NCI-H1417 treated with DMSO at 0.1 percent for 48 hours (cell line): ENCODE data around the gene ARL5C.

ENCODE experiments used
- DNase-seq: peaks from one replicate; lab custom pipeline; 2025; lab: John Stamatoyannopoulos, UW

Gene ARL5C

DNA sequence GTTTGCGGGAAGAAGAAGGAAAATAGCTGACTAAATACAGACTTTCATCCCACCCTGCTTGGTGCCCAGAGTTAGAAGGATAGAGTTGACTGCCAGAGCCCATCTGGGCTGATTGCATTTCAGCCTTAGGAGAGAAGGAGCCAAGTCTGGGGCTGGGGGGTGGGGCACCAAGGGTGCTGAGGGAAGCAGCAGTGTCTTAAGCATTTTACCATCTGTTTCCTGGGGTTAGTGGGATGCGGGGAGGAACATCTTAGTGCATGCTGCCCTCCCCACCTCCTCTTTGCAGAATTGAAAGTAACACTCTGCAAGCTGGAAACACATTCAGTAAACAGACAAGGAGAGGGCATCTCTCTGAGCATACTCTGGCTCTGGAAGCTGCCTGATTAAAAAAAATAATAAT, 1.5 kb upstream of the ARL5C start:
- DNase-seq: no peak

DNA sequence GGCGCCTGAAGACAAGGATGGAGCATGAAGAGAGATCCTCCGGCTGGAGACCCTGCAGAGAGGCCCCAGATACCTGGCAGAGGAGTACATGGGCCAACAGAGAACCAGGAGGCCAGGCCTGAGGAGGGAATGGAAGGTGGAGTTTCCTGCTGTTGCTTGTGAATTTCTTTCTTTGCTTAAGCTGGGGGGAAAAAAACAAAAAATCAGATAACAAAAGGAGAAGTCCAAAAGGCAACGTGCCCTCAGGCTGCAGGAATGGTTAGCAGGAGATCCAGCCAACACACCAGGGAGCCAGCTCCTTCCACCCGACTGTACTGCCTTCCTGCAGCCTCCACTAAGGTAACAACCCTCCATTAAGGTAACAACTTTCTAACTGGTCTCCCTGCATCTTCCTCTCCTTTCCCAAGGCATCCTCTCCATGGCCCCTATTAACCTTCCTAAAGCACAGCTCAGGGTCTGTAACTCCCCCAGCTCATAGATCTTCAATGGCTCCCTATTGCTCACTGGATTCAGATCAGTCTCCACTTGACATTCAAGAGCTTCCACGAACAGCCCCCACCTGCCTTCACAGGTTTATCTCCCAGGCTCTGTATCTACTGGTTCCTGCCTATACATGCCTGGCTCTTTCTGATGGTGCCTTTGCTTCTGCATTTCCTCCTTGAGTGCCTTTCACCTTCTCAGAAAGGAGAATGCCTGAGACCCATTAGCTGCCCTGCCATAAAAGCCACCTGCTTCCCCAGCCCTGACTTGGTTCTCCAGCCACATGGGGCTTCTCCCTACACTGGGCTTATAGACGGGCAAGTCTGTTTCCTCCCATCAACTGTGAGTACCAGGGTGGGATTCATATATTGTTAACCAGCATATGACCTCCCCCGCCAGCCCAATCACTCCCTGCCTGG, 725 bp upstream of the ARL5C start:
- DNase-seq: no peak

DNA sequence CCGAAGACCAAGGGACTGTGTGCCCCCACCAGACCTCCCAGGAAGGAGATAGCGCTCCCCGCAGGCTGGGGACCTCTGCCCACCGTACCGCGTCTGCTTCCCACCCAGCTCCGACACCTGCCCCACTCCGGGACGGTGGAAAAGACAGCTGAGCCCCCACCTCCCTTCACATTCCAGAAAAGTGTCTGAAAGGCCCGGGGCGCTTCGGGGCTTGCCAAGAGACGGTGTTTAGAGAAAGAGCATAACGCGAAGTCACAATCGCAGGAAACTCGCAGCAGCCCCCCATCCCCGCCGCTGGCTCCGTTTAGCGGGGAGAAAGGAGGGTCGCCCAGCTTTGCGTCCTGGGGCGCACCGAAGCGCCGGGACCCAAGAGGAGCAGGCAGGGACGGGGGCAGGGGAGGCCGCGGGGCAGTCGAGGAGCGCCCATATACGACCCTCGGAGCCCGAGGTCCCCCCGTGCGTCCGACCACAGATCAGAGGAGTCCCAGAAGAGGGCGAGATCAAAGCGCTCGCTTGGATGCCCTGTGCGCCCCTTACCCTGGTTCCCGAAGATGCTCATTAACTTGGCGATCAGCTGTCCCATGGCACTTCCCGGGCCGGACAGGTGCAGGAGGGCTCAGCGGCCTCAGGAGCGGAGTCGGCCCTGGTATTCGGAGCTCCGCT, 652 bp downstream of the ARL5C start:
- DNase-seq: no peak

DNA sequence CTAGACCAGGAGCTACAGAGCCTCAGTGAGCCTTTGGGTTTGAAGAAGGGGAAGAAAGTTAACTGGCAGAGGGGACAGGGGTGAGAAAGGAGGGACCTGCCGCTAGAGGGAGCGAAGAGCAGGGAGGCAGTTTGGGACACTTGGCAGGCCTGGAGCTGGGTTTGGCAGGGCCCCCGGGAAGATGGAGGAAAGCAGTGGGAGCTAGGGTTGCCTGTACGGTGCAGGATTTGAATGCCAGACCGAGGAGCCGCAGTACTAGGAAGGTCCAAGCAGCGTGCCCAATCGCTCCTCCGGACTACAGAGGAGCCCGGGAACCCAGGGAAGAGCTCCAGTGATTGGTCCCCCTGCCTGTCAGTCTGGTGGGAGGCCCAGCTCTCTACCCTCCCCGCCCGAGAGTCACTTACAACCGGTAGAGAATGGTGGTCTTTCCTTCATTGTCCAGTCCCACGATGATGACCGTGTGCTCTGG, 1.3 kb downstream of the ARL5C start:
- DNase-seq: no peak

DNA sequence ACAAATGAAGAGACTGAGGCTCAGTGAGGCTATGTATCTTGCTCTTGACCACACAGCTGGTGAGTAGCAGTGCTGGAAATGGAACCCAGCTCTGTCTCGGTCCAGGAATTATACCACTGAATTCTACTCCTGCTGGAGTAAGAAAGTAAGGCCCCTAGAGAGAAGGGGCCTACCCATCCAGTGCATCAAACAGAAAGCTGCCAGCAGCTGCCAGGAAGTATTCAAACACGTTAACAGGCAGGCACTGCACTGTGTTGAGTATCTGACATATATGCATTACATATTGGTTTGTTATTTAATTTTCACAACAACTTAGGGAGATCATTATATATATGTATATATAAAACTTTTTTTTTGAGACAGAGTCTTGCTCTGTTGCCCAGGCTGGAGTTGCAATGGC, 4.0 kb downstream of the ARL5C start:
- DNase-seq: no peak

DNA sequence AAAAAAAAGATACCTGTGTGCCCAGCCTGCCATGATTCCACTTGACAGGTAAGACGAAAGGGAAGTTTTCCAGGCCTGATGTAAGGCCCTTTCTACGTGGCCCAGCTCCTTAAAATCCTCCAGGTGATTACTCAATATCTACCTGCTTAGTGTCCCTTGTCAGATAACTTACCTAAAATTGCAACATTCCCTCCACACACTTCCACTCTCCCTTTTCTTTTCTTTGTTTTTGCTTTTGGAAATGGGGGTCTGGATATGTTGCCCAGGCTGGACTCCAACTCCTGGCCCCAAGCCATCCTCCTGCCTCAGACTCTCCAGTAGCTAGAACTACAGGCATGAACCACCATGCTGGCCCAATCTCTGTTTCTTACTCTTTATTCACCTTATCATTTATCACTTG, 7.3 kb downstream of the ARL5C start:
- DNase-seq: no peak

DNA sequence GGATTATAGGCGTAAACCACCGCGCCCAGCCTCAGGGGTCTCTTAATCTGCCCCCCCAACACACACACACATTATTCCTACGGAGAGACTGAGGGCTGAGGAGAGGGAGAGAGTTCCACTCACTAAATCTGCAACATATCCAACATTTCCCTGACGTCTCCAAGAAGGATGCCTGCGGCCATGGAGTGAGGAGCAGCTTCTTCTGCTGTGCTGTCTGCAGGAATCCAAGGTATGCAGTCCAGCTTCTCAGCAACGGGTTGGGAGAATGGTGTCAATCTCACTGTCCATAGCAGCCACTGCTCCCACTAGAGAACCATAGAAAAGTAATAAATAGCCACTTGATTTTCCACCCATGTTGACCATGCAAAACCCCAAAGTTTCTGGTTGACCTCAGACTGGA, 9.5 kb downstream of the ARL5C start:
- no peak for DNase-seq

DNA sequence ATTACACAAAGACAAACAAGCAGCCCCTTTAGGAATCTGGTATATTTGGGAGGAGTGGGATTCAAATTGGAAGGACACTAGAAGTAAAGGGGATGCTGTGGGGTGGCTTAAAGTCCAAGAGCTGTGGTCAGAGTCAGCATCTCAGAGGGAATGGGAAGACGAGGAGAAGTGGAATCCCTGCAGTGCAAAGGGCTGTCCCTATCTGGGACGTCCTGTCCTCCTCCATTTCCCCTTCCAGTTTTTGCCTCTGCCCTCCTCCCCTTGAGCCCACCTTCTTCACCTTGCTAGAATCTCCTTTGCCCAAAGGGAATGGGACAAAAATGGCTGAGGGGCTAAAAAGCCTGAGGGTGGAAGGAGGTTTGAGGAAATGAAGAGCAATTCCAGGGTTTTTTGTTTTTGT, 10.3 kb downstream of the ARL5C start:
- DNase-seq: no peak

DNA sequence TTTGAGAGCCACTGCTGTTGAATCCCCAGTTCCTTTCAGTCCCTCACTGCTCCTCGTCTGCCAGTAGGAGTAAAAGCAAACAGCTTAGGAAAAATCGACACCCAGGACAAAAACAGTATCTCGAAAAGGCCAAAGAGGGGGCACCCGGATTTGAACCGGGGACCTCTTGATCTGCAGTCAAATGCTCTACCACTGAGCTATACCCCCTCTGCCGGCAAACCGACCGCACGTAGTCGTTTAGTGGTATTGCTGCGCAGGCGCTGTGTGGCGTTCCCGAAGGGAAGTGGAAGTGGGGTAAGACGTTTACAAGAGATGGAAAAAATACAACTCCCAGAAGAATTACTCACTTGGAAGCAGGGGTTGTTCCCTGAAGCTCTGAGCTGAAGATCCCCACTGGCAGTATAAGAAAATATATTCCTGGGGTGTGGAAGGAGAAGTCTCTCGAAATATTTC, 12.3 kb downstream of the ARL5C start:
- peak; percentile 57 for DNase-seq

DNA sequence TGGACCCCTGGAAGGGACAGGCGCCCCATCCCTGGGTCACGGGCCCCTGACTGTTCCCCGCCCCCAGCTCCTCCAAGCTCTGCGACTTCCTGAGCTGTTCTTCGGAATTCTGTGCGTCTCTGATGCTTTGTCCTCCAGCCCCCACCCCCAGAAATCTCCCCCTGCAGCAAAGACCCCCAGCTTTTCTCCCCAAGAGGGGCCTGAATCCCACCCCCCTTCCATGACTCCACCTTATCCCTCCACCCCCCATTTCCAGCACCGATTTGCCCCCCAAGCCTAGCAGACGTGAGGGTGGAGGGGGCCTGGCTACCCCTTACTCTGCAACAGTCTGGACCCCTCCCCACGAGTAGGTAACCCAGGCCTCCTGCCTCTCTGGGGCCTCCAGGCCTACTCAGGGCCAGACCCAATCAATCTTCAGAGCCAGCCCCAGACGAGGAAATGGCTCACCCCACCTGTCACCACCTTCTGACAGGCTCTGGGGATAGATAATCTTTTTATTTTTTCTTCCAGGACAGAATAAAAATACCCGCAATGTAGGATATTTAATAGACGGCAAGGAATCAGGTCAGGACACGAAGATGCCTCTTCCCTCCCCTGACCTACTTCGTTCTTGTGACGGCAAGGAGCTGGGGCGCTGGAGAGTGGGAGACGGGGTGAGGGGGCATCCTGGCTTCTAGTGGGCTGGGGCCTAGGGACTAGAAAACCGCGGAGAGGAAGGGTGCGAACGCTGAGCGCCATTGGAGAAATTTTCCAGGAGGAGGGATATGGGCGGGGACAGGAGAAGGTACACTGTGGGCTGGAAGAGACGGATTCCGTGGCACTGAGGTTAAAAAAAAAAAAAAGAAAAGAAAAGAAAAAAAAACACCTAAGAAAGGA, 13.8 kb downstream of the ARL5C start:
- no peak for DNase-seq

DNA sequence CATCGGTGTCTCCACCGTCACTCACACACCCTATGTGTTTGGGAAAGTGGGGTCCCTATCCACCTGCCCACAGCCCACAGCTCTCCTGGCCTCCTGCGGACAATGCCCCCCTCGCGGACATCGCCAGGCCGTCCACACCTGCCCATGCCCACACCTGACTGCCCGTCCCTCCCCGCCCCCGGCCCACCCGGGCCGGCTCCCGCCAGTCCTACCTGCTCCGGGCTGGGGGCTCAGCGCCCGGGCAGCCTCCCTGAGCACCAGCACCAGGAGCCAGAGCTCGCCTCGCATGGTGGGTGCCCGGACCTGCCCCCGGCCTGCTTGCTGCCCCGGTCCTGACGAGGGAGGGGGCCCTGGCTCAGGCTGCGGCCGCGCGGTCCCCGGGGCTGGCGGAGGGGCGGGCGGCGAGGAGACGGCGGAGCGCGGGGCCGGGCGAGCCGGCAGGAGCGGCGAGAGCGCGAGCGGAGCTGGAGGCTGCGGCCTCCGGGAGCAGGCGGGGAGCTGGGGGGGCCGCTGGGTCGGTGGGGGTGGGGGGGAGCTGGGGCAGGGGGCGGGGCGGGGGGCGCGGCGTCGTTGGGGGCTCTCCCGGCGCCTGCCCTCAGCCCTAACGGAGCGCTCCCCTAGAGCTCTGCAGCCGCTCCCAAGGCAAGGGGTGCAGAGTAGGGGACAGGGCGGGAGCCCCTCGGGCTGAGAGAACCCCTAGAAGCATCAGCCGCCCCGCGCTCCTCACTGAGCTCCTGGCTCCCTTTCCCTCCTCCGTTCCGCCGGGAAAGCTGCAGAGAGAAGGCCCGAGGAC, 14.6 kb downstream of the ARL5C start, which contains the start of gene PLXDC1:
Gene PLXDC1 (minus strand): TSS at position 488 of the 793 bp plus-strand sequence. CDS start 200 bp downstream, at position 288.
- DNase-seq: no peak

DNA sequence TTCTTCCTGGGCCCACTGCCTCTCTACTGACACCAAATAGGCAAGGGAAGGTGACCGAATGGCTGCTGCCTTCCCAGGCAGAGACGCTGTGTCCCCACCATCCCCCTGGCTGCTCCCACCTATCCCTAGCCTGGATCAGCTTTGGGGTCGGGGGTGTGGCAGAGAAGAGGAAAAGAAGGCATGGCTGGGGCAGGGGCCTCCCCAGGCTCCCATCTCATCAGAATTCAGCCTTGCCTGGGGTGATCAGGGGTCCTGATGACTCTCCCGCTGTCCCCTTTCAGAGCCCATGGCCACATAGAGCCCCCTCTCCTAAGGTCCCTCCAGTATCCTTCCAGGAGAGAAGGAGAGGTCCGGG, 15.2 kb downstream of the ARL5C start:
- no peak for DNase-seq

DNA sequence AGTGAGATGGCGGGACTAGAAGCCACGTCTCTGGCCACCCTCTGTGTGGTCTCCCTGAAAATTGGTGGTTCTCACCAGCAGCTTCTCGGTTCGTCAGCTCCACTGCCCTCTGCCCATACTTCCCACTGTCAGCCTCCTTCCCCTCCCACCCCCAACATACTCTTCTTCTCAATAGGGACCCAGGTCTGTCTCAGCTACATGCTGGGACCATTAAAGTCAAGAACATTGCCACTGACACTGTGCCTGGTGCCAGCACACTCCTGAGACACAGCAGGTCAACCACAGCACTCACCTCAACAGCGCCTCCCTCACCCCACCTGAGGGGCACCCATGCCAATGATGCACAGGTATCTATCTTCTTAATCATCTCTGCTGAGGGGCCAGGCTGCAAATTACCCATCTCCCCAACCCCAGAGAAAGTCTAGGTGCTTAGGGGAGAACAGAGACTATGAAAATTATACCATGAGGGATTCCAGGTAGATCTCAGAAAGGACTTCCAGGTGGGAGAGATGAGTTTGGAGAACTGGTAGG, 15.8 kb downstream of the ARL5C start:
- no peak for DNase-seq

DNA sequence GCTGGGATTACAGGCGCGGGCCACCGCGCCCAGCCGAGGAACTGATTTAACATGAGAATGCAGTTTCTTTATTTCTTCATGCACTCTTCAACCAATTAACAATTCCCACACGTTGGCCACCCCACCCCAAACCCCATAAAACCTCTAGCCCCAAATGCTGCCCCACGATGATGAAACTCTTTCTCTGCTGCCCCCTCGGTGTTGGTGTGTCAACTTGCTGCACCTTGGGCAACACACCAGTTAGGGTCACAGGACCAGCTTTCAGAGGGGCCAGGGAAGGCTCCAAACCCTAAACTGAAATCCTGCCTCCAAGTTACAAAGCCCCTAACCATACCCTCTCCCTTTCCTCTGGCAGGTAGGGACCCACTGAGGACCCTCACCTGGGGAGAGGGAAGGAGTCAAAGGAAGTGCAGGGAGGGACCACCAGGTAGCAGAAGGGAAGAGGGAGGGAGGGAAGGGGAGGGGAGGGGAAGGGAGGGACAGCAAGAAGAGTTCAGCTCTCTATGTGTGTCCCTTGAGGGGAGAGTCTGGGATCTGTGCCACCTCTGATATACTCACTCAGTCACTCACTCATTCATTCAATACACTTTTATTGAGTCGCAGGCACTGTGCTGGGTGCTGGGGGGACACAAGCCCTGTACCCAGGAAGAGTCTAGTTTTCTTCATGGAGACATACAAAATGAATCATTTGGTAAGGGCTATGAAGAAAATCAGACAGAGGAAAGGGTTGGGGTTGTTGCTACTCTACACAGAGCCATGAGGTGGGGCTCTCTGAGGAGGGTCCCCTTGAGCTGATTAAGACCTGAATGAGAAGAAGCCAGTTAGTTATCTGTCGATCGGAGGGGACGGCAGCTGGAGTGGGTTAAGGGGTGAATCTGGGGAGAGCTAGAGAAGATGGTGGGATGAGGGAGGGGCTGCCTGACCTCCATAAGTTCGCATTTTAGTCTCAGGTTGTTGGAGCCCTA, 18.5 kb downstream of the ARL5C start:
- DNase-seq: no peak

DNA sequence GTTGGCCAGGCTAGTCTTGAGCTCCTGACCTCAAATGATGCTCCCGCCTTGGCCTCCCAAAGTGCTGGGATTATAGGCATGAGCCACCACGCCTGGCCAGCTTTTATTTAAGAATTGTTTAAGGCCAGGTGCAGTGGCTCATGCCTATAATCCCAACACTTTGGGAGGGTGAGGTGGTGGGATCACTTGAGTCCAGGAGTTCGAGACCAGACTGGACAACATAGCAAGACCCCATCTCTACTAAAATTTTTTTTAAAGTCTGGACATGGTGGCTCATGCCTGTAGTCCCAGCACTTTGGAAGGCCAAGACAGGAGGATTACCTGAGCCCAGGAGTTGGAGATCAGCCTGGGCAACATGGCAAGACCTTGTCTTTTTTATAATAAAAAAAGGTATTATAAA, 19.7 kb downstream of the ARL5C start:
- no peak for DNase-seq

DNA sequence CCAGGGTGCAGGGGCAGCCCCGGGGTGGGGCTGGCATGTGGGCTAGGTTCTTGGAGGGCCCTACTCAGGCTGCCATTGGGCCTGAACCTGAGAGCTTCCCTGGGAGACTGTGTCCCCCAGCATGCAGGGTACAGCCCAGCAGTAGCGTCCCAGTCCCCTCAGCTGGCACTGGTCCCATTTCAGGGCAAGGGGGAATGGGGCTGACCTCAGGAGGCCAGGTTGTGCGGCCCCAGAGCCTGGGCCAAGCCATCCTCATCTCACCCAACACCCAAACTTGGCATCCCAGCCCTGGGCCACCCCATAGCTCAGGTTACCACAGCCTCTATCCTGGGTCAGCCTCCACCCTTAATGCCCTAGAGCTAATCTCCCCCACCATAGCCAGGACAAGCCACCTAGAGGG, 20.8 kb downstream of the ARL5C start:
- no peak for DNase-seq

DNA sequence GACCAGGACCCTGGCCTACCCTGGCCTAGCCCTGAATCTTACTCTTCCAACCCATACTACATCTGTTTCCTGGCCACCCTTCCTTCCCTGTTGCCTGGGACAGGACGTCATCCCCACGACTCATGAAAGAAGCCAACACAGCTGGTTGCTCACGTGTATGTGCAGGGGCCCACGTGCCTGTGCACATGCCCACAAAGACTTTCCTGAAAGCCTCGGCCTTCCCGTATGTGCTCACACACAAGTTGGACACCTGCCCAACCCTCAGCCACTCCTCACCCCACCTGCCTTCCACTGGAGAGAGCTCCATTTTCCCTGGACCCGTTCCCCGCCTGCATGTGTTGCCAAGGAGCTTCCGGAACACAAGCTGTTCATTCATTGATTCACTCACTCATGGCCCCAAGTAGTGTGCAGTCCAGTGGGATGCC, 21.5 kb downstream of the ARL5C start:
- no peak for DNase-seq

DNA sequence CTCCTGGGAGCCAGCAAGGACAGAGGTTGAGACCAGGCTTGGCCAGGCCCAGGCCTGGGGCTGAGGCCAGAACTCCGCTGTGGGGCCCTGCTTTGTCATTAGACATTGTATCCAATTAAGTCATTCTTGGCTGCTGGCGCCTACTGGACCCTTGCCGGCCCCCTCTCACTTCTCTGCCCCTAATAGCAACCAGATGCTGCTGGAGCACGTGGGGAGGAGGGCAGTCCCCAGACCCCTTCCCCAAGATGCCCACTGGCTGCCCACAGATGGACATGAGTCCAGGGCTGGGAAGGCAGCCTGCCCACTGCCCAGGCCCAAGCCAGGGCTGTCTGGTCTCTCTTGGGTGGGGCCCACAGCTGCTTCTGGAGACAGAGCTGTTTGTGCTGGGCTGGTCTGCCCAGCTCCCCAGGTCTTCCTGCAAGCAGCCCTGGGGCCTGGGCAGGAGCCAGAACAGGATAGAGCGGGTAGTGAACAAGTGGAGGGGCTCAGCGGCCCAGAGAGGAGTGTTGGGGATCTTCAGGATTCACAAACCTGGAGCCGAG, 22.3 kb downstream of the ARL5C start:
- no peak for DNase-seq

DNA sequence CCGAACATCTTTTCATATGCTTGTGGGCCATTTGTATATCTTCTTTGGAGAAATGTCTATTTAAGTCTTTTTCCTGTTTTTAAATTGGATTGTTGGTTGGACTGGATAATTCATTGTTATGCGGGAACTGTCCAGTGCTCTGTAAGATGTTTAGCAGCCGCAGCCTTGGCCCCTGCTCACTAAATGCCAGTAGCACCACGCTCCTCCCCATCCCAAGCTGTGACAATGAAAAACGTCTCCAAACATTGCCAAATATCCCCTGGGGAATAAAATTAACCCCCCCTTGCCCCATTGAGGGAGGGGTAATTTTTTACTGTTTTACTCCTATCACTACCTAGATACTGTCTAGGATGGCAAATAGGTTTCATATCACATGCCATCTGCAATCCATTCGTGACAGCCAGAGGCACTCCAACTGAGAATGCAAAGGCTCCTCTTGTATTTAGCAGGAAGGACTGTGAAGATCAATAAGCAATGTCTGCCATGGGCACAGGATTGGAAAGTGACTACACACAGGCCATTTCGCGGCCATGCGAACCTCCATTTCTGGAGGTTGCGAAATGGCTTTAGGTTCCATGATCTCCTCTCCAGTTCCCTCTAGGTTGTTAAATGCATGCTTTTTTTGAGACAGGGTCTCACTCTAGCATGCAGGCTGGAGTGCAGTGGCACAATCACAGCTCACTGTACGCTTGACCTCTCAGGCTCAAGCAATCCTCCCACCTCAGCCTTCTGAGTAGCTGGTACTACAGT, 23.9 kb downstream of the ARL5C start:
- no peak for DNase-seq
